OCI-LY3 (cell line): ENCODE data around the gene SERF2.
A peak's percentile ranks its signal among the peaks of the same experiment; 100 is the strongest.
"Not testable (repeated sequence)": the region's sequence is repeated elsewhere in the genome, so short reads cannot be mapped to it uniquely, and the experiment has no call there.

Experiments
- H2AFZ ChIP-seq: fragments of 200-600, 300-600 bp; shearing (Covaris generic); 2 replicates; pipeline ENCODE4 v1.6.0; 2014; ENCODE audit warnings: antibody characterized with exemption, low read depth, low read length
- H3K27ac ChIP-seq: fragments of 200-600, 300-600 bp; sonication (generic); 2 replicates; pipeline ENCODE4 v1.5.1; 2014; ENCODE audit warnings: mild to moderate bottlenecking, low read length, moderate library complexity, mixed read lengths
- H3K27me3 ChIP-seq: fragments of 200-600, 300-600 bp; sonication (generic); 2 replicates; pipeline ENCODE4 v1.6.1; 2014; ENCODE audit warnings: low read depth, low read length, mixed read lengths
- H3K36me3 ChIP-seq: fragments of 200-600, 300-600 bp; sonication (generic); replicated peaks from 2 replicates; pipeline ENCODE3; 2014; ENCODE audit warnings: low read depth, low read length, mixed read lengths
- H3K4me1 ChIP-seq: fragments of 300-600, 200-600 bp; sonication (generic); 2 replicates; pipeline ENCODE4 v1.6.1; 2014; ENCODE audit warnings: low read length, mixed read lengths
- H3K4me2 ChIP-seq: fragments of 200-600, 300-600 bp; sonication (generic); 2 replicates; pipeline ENCODE4 v1.6.1; 2014; ENCODE audit warnings: low read length, mixed read lengths
- H3K4me3 ChIP-seq: fragments of 300-600, 200-600 bp; sonication (generic); 2 replicates; pipeline ENCODE4 v1.5.1; 2014; ENCODE audit warnings: antibody characterized with exemption, mild to moderate bottlenecking, low read length, moderate library complexity
- H3K79me2 ChIP-seq: fragments of 300-600, 200-600 bp; shearing (Covaris generic); 2 replicates; pipeline ENCODE4 v1.6.1; 2014; ENCODE audit warnings: mild to moderate bottlenecking, low read length, mixed read lengths
- H3K9ac ChIP-seq: fragments of 300-600, 200-600 bp; shearing (Covaris generic); 2 replicates; pipeline ENCODE4 v1.6.0; 2014; ENCODE audit warnings: mild to moderate bottlenecking, low read length, moderate library complexity
- H3K9me3 ChIP-seq: fragments of 200-600, 300-600 bp; shearing (Covaris generic); 2 replicates; pipeline ENCODE4 v1.6.1; 2014; ENCODE audit warnings: low read length, mixed read lengths; ENCODE audit not compliant: insufficient read depth
- H4K20me1 ChIP-seq: fragments of 200-600, 300-600 bp; sonication (generic); 2 replicates; pipeline ENCODE4 v1.6.1; 2016; ENCODE audit warnings: low read length, mixed read lengths; ENCODE audit not compliant: insufficient read depth
- CTCF ChIP-seq: fragments of 200-600, 300-600 bp; sonication (generic); IDR thresholded peaks from 2 replicates; pipeline ENCODE4 v1.5.1; 2014; ENCODE audit warnings: antibody characterized with exemption, low read length, low read depth
- EZH2phosphoT487 ChIP-seq: fragments of 200-600 bp; shearing (Covaris generic); IDR thresholded peaks from 2 replicates; pipeline ENCODE4 v1.6.1; 2018; ENCODE audit warnings: antibody characterized with exemption, mixed run types, low read depth

Gene SERF2

GRCh38 chr15:43824302-43825246, 32.5 kb downstream of the SERF2 start, which contains the start of gene MFAP1:
MFAP1 (minus strand) TSS chr15:43824690; CDS start chr15:43824569, 121 bp downstream.
- peak within 1 kb of the TSS; percentile 71 for H3K27ac ChIP-seq
- no peak for TF ChIP-seq EZH2phosphoT487
- TF ChIP-seq CTCF = no peak
- peak within 1 kb of the TSS; percentile 74 for H3K4me2 ChIP-seq
- peaks cover 16% of the 10 kb centered on the region for H3K36me3 ChIP-seq
- peaks cover 36% of the 10 kb centered on the region for H3K4me1 ChIP-seq
- no peaks in the 10 kb centered on the region; the same call in 1 of the 2 replicates for H3K9me3 ChIP-seq
- H3K9ac ChIP-seq = peak within 1 kb of the TSS; percentile 95
- H2AFZ ChIP-seq = peak within 1 kb of the TSS; percentile 94
- 0 out of 2 replicates have a peak, but pooled peaks cover 2% of the 10 kb centered on the region for H4K20me1 ChIP-seq
- peaks cover 83% of the 10 kb centered on the region for H3K79me2 ChIP-seq
- no peaks in the 10 kb centered on the region for H3K27me3 ChIP-seq
- H3K4me3 ChIP-seq = peak within 1 kb of the TSS; percentile 94

GRCh38 chr15:43825305-43825704, 33.2 kb downstream of the SERF2 start:
- not testable (repeated sequence) for H3K9ac ChIP-seq, H3K27me3 ChIP-seq, H3K9me3 ChIP-seq, H4K20me1 ChIP-seq, H2AFZ ChIP-seq
- Histone ChIP-seq H3K79me2 (peaks cover 83% of the 10 kb centered on the region), H3K4me3 (peak overlapping the region; percentile 94), H3K36me3 (peaks cover 22% of the 10 kb centered on the region), H3K27ac (peak overlapping the region; percentile 71; the same call in 1 of the 2 replicates), H3K4me2 (peak overlapping the region; percentile 74; the same call in 1 of the 2 replicates), H3K4me1 (peaks cover 42% of the 10 kb centered on the region)

- peaks cover 50% of the 10 kb centered on the region for H3K4me1 ChIP-seq
- TF ChIP-seq CTCF = no peak
- H3K27me3 ChIP-seq = no peaks in the 10 kb centered on the region
- H3K9ac ChIP-seq = peak overlapping the region; percentile 98; the same call in 1 of the 2 replicates
- H3K36me3 ChIP-seq = peaks cover 23% of the 10 kb centered on the region
- H4K20me1 ChIP-seq = 0 out of 2 replicates have a peak, but pooled peaks cover 2% of the 10 kb centered on the region
- H2AFZ ChIP-seq = no peak overlapping the region
- H3K27ac ChIP-seq = peak overlapping the region; percentile 75
- H3K4me3 ChIP-seq = peak overlapping the region; percentile 97
- H3K79me2 ChIP-seq = peaks cover 83% of the 10 kb centered on the region
- peak overlapping the region; percentile 80 for H3K4me2 ChIP-seq
- H3K9me3 ChIP-seq = no peaks in the 10 kb centered on the region; the same call in 1 of the 2 replicates
Measured at GRCh38 chr15:43826029-43826507, 33.9 kb downstream of the SERF2 start.

GRCh38 chr15:43826508-43827341, 34.6 kb downstream of the SERF2 start, which contains the start of gene WDR76:
WDR76 (plus strand) TSS chr15:43827002; CDS start chr15:43827033, 31 bp downstream.
- Histone ChIP-seq H3K4me3 (peak within 1 kb of the TSS; percentile 97), H3K9ac (peak within 1 kb of the TSS; percentile 98), H3K36me3 (peaks cover 20% of the 10 kb centered on the region), H3K27me3 (no peaks in the 10 kb centered on the region), H3K9me3 (no peaks in the 10 kb centered on the region; the same call in 1 of the 2 replicates), H3K79me2 (peaks cover 83% of the 10 kb centered on the region), H2AFZ (peak within 1 kb of the TSS; percentile 62), H4K20me1 (0 out of 2 replicates have a peak, but pooled peaks cover 2% of the 10 kb centered on the region), H3K4me1 (peaks cover 49% of the 10 kb centered on the region), H3K27ac (peak within 1 kb of the TSS; percentile 75), H3K4me2 (peak within 1 kb of the TSS; percentile 80)
- TF ChIP-seq EZH2phosphoT487 (no peak), CTCF (no peak)
